Measurements from ENCODE around the gene TMCC1.
"Not testable (repeated sequence)": the region's sequence is repeated elsewhere in the genome, so short reads cannot be mapped to it uniquely, and the experiment has no call there.

TMCC1 gene

DNA sequence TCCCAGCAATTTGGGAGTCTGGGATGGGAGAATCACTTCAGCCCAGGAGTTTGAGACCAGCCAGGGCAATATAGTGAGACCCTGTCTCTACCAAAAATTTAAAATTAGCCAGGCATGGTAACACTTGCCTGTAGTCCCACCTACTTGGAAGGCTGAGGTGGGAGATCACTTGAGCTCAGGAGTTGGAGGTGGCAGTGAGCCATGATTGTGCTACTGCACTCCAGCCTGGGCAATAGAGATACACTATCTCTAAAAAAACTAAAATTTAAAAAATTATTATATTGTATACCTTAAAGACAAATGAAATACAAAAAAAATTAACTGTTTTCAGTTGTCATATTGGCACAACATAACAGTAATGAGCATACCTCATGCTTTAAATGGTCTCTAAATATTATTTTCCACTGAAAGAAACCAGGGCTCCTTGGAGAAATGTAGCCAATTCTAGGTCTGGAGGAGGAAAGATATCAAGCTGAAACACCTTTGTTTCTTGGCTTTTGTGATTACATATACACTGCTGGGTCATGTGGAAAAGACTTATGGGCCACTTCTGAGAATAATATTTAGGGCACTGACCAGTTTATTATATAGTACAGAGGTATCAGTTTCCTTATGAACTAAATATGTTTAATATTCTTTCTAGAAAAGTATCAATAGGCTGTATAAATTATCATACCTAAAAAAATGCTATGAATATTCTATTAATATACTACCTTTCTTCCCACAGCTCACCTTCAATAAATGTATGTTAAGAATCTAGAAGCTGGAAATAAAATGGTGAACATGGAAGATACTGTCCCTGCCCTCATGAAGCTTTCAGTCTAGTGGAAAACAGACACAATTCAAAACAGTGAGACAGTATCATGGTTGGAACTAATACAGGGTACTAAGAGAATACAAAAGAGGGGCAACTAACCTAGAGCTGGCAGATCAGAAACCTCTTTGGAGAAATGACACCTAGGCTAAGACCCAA lies 119.5 kb downstream of the TMCC1 start:
- no peak for DNase-seq (ENCODE audit: low read depth)

DNA sequence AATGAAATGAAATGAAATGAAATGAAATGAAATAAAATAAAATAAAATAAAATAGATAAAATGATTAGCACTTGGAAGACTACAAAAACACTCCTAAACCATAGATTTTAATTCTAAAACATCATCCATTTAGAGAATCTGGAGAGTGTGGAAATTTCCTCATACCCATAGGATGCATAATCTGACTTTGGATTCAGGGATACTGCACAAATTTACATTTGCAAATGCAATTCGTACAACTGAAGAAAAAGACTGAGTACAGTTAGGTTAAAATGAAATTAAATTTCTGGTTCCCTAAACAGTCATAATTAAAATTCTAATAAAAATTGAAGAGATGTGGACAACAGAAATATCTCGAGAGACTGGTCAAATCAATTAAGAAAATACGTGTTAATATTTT lies 122.9 kb downstream of the TMCC1 start:
- no peak for DNase-seq (ENCODE audit: low read depth)

DNA sequence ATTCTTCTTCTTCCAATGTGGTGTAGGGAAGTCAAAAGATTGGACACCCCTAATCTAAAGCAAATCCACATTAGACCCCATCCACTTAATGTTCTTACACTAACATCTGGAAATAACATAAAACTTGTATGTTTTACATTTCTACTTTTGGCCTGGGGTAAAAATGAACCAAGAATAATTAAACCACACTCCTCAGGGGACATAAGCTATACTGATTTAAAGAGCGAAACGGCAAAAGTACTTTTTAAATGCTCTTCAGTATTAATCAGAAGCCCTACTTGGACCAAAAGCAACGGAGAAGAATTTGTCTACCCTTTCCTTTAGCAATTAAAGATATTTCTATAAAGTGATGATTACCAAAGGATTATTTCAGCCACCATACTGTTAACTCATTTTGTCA lies 123.9 kb downstream of the TMCC1 start:
- no peak for DNase-seq (ENCODE audit: low read depth)

- no peak for DNase-seq (ENCODE audit: low read depth)
Measured at GRCh38 chr3:129768728-129769127, 124.8 kb downstream of the TMCC1 start.

DNA sequence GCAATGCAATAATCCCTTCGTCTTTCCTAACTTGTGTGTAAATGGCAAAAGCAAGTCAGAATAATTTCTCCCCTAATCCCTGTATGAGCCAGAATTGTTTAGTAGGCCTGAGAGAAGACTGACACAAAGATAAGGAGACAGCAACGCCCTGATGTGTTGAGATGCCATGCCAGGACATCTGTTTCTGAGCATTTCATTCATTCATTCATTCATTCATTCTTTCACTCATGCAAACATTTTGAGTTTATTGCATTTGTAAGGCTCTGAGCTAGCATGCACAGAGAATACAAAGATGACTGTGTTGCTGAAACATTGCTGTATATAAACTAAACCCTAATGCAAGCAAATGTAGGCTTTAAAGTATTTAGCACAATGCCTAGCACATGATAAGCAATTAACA lies 127.4 kb downstream of the TMCC1 start:
- DNase-seq (ENCODE audit: low read depth): no peak

GRCh38 chr3:129764090-129764489 lies 129.4 kb downstream of the TMCC1 start:
- no peak for DNase-seq (ENCODE audit: low read depth)

GRCh38 chr3:129758785-129759320 lies 134.7 kb downstream of the TMCC1 start:
- DNase-seq (ENCODE audit: low read depth): no peak

DNA sequence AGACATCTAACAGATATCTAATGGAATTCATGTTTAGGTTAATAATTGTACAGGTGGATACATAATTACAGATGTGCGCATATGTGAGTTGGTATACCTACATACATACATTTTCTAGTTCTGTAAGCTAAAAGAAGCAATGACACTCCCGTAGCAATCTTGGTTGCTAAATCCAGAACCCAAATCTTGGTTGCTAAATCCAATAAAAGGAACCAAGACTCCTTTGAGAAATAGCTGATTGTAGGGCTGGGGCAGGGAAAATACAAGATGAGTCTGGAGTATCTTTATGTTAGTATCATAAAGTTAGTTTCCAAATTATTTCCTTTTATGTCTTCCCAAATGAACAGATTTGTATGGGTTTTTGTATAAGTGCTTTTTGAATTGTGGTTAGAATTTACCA lies 135.2 kb downstream of the TMCC1 start:
- no peak for DNase-seq (ENCODE audit: low read depth)

DNA sequence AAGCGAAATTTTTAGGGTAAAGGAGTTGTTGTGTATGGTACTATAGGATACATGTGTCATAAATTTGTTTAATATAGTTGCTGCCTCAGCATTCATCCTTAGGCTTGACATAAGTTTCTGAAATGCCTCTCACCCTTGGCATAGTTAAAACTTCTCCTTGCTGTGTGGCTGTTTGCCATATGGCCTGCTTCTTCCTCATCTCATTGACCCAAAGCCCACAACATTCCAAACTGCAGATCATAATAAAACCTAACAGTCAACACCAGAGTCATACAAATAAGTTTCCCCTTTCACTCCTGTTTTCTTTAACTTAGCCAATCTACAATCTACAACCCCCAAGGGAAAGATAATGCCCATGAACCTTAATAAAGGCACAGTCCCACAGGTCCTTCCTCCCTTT lies 136.6 kb downstream of the TMCC1 start:
- peak; percentile 36 for DNase-seq (ENCODE audit: low read depth)

DNA sequence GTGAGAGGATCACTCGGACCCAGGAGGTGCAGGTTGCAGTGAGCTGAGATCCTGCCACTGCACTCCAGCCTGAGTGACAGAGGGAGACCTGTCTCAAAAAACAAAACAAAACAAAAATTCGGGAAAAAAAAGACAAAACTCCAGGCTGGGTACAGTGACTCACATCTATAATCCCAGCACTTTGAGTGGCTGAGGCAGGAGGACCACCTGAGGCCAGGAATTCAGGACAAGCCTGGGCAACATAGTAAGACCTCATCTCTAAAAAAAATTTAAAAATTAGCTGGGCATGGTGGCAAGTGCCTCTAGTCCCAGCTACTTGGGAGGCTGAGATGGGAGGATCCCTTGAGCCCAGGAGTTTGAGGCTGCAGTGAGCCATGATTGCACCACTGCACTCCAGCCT lies 142.4 kb downstream of the TMCC1 start:
- DNase-seq (ENCODE audit: low read depth): not testable (repeated sequence)

DNA sequence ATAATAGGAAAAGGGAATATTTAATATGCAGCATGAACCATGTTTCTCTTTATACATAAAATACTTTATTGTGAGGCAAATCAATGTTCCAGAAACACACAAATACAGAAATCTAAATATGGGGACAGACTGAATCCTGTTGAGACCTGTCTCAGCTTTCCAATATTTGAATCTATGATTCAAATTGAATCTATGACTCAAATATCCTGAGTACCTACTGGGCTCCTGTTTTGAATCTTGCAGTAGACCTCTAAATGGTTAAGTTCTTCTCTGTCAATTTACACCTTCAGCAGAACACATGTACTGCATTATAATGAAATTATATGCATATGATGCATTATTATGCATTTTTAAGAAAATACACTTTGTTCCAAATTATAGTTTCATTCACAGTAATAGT lies 143.8 kb downstream of the TMCC1 start:
- DNase-seq (ENCODE audit: low read depth): no peak

DNA sequence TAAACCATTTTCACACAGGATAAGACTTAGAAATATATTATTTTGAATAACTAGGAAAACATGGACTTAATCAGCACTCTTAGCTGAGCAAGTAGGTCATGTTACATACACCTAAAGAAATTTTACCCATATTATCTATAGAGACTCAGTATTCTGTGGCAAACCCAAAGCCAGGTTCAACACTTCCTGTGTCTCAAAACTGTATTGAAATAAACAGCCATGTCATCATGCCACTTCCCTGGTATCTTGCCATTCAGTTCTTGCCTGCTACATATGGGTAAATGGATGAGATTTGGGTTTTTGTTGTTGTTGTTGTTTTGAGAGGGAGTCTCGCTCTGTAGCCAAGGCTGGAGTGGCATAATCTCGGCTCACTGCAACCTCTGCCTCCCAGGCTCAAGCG lies 145.5 kb downstream of the TMCC1 start:
- DNase-seq (ENCODE audit: low read depth): no peak

DNA sequence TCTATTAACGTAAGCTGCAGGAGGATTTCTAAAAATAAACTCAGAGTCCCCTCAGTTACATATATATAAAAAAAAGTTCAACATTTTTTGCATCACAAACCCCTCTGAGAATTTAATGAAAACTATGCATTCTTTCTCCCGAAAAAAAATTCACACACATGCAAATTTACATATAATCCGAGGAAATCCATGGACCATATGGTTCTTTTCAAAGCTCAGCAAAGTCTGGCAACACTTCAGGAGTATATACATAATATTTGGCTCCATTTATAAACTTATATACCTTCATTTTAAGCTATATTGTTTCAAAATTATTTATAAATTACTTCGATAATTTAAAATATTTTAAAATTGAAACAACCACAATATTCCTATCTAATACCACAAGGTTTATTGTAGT lies 146.4 kb downstream of the TMCC1 start:
- no peak for DNase-seq (ENCODE audit: low read depth)

DNA sequence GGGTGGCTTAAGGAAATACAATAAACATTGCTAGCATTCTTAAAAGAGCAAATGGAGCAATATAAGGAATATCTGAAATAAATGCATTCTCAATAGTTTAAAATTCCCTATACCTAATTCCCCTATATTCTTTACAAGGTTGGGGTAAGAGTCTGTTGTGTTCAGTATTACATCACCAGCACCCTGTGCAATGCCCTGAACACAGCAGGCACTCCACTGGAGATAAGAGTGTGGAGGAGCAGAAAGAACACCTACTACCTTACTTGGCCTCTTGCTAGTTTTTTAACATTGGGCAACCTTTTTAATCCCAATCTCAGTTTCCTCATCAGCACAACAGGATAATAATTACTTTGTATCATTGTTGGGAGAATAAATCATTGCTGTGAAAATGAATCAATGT lies 146.9 kb downstream of the TMCC1 start:
- DNase-seq (ENCODE audit: low read depth): no peak

- peak; percentile 54 for DNase-seq (ENCODE audit: low read depth)
Measured at GRCh38 chr3:129745253-129745652, 148.3 kb downstream of the TMCC1 start.

- no peak for DNase-seq (ENCODE audit: low read depth)
Measured at GRCh38 chr3:129741794-129742193, 151.7 kb downstream of the TMCC1 start.

DNA sequence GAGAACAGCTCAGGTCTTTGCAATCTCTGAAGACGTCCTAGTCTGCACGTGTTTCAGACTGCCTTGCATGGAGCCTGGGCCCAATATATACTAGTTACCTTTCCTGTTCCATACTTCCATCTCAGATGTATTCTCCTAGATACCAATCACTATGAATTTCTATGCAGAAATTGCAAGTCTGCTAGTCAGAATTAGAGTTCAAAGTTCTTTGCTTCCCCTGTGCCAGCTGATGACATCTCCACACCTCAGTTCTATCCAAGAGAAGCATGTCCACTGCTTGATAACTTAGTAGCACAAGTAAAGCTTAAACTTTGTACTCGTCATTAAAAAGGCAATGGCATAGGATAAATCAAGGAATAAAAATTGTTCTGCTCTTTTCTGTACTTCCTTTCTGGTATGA lies 153.4 kb downstream of the TMCC1 start:
- DNase-seq (ENCODE audit: low read depth): no peak

- no peak for DNase-seq (ENCODE audit: low read depth)
Measured at GRCh38 chr3:129739634-129740033, 153.9 kb downstream of the TMCC1 start.

- no peak for DNase-seq (ENCODE audit: low read depth)
Measured at GRCh38 chr3:129738172-129738571, 155.3 kb downstream of the TMCC1 start.

DNA sequence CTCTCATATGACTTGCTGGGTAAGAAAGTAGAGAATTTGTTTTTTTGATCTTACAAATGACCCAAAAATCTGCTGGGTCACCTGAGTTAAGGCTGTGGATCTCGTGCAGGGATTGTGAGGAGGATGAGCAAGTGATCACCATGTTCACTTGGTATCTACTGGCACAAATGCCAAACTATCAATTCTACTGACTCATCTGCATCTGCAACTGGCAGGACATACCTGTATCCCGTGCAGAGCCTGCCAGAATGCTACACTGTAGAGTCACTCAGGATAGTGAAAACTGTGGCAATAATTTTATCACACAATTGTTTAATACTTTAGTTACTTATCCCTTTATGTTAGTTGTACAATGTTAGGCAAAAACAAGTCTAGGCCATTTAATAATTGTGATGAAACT lies 157.4 kb downstream of the TMCC1 start:
- no peak for DNase-seq (ENCODE audit: low read depth)

DNA sequence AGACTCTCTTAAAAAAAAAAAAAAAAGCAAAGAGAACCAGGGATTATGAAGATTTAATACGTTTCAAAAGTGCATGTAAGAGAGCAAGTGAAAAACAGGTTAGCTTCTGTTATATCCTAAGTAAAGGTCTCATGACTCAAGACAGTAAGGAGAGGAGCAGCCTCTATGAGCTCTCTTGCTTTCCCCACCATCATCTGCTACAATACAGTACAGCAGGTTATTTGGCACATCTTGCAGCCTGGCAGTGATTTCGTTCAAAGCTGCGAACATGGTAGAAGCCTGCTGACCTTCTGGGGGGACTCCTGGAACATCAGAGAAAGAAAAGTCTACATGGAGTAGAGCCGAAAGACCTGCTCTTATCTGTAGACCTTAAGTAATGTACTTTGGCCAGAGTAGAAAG lies 157.9 kb downstream of the TMCC1 start:
- no peak for DNase-seq (ENCODE audit: low read depth)

GRCh38 chr3:129734449-129734848 lies 159.1 kb downstream of the TMCC1 start:
- no peak for DNase-seq (ENCODE audit: low read depth)

- DNase-seq (ENCODE audit: low read depth): no peak
Measured at GRCh38 chr3:129732200-129732876, 161.2 kb downstream of the TMCC1 start.

Data from fibroblast of the conjunctiva (primary cell).